ENCODE data around the gene COA4. TPM values are rescaled to one million over a fixed set of nuclear protein-coding genes. Genes with fewer than 3 reads are reported as not detected.

COA4 gene
- total RNA-seq, 1 experiment from 2014 or later = 79.7 TPM

DNA sequence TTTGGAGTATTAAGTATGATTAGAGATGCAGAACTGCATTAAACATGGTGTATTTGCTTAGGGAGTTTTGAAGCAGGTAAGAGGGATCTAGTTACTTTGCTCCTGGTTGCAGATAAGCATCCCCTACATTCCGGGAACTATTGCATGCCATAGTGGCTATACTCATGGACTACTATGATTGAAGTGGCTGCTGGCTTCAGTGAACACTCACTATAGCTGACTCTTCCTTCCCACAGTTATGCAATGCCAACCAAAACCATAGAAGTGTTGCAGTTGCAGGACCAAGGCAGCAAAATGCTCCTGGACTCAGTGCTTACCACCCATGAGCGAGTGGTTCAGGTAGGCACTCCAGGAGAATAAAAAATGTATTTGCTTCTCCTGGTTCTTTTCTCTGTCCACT lies 17.0 kb downstream of the COA4 start:
- Histone ChIP-seq H3K9me3 (ENCODE audit: insufficient read depth, low read depth) (no peaks in the 10 kb centered on the region), H3K36me3 (ENCODE audit: low read depth) (peaks cover 19% of the 10 kb centered on the region; the same call in 1 of the 2 replicates), H3K4me3 (no peak overlapping the region), H3K4me1 (replicated peaks; ENCODE audit: insufficient read depth) (peaks cover 4% of the 10 kb centered on the region), H3K9me2 (ENCODE audit: insufficient read depth) (no peaks in the 10 kb centered on the region), H3K27ac (no peak overlapping the region), H3K79me2 (ENCODE audit: low read depth) (no peaks in the 10 kb centered on the region), H3K4me2 (no peak overlapping the region), H2AFZ (no peak overlapping the region), H4K20me1 (ENCODE audit: insufficient read depth) (peaks cover 4% of the 10 kb centered on the region; the same call in 1 of the 2 replicates), H3K27me3 (ENCODE audit: insufficient read depth, low read depth) (no peaks in the 10 kb centered on the region), H3F3A (ENCODE audit: insufficient read depth, low read depth) (peaks cover under 1% of the 10 kb centered on the region)
- BruUV-seq (replicated peaks) = no TSS peak
- ChIA-PET POLR2A (ENCODE audit: unreplicated experiment) (no interaction called here), CTCF (interaction anchor here (0.6 kb wide), 1 partner anchor 72 kb away, joined by 3 read pairs; the partner anchor contains the start of gene MRPL48)
- intact Hi-C loops (cut with micrococcal nuclease; ENCODE audit: unreplicated experiment) = no loop called here
- no peak for TF ChIP-seq EZH2 (IDR thresholded peaks at IDR 0.05; ENCODE audit: low read depth)
- TF ChIP-seq, protein P1, sequence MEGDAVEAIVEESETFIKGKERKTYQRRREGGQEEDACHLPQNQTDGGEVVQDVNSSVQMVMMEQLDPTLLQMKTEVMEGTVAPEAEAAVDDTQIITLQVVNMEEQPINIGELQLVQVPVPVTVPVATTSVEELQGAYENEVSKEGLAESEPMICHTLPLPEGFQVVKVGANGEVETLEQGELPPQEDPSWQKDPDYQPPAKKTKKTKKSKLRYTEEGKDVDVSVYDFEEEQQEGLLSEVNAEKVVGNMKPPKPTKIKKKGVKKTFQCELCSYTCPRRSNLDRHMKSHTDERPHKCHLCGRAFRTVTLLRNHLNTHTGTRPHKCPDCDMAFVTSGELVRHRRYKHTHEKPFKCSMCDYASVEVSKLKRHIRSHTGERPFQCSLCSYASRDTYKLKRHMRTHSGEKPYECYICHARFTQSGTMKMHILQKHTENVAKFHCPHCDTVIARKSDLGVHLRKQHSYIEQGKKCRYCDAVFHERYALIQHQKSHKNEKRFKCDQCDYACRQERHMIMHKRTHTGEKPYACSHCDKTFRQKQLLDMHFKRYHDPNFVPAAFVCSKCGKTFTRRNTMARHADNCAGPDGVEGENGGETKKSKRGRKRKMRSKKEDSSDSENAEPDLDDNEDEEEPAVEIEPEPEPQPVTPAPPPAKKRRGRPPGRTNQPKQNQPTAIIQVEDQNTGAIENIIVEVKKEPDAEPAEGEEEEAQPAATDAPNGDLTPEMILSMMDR (conservative IDR thresholded peaks at IDR 0.05) = no peak
- no peak for DNase-seq

DNA sequence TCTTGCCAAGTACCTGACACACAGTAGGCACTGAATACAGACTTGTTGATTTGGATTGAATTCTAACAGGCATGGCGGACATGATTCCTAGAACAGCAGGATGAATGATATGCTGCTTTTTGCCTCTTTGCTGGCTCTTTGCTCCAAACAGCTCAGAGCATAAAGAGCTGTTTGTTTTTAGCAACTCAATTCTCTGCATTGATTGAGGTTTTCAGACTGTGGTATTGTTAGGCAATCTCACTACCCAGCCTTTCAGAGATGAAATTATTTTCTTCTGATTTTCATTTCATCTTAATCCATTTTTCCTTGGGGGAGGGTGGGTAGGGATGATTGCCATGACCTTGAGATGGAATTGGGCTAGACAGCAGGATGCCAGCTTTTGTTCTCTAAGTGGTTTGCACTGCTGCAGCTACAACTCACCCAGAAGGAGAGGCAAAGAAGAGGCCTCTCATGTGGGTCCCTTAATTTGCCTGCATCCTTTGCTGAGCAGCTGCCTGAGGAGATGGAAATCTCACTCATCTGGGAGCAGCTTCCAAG lies 20.5 kb downstream of the COA4 start:
- no peak overlapping the region for H3K27ac ChIP-seq
- BruUV-seq (replicated peaks) = no TSS peak
- no peaks in the 10 kb centered on the region for H3K79me2 ChIP-seq (ENCODE audit: low read depth)
- H3F3A ChIP-seq (ENCODE audit: insufficient read depth, low read depth) = peaks cover 11% of the 10 kb centered on the region
- H2AFZ ChIP-seq = no peak overlapping the region
- CTCF ChIA-PET = no interaction called here
- TF ChIP-seq, protein P1 (conservative IDR thresholded peaks at IDR 0.05) = no peak
- no peak for TF ChIP-seq EZH2 (IDR thresholded peaks at IDR 0.05; ENCODE audit: low read depth)
- no peaks in the 10 kb centered on the region for H3K9me3 ChIP-seq (ENCODE audit: insufficient read depth, low read depth)
- POLR2A ChIA-PET (ENCODE audit: unreplicated experiment) = interaction anchor here (0.6 to 0.7 kb wide), 2 partner anchors 72 to 638 kb away, joined by 3 to 4 read pairs; partner anchors contain the start of gene LIPT2
- peaks cover 13% of the 10 kb centered on the region for H3K4me1 ChIP-seq (replicated peaks; ENCODE audit: insufficient read depth)
- DNase-seq = no peak
- peaks cover 4% of the 10 kb centered on the region; the same call in 1 of the 2 replicates for H4K20me1 ChIP-seq (ENCODE audit: insufficient read depth)
- H3K9me2 ChIP-seq (ENCODE audit: insufficient read depth) = no peaks in the 10 kb centered on the region
- intact Hi-C loops (cut with micrococcal nuclease; ENCODE audit: unreplicated experiment) = no loop called here
- no peak overlapping the region for H3K4me3 ChIP-seq
- no peak overlapping the region for H3K4me2 ChIP-seq
- no peaks in the 10 kb centered on the region for H3K27me3 ChIP-seq (ENCODE audit: insufficient read depth, low read depth)
- H3K36me3 ChIP-seq (ENCODE audit: low read depth) = peaks cover 20% of the 10 kb centered on the region; the same call in 1 of the 2 replicates

DNA sequence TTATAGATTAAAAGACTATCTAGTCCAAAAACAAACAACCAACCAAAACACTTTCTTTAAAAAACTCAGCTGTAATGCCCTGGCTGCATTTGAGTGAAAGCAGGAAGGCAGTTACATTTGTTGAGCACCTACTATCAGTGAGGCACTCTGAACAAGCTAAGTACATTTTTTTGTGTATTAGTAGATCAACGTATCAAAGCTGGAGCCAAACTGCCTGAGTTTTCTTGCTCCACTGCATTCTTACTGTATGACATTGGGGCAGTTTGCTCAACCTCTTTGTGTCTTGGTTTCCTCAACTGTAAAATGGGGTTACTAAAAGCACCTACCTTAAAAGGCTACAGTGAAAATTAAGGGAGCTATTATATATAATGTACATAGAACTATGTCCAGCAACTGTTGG lies 22.0 kb downstream of the COA4 start:
- H3F3A ChIP-seq (ENCODE audit: insufficient read depth, low read depth) = peaks cover 11% of the 10 kb centered on the region
- peak in 1 of 2 experiments; percentile 81 for DNase-seq
- intact Hi-C loops (cut with micrococcal nuclease; ENCODE audit: unreplicated experiment) = no loop called here
- POLR2A ChIA-PET (ENCODE audit: unreplicated experiment) = interaction anchor here (0.6 kb wide), 1 partner anchor 264 kb away, joined by 3 read pairs; no protein-coding TSS in a partner anchor
- no peak overlapping the region for H2AFZ ChIP-seq
- no peaks in the 10 kb centered on the region for H3K79me2 ChIP-seq (ENCODE audit: low read depth)
- CTCF ChIA-PET = no interaction called here
- peaks cover 13% of the 10 kb centered on the region for H3K4me1 ChIP-seq (replicated peaks; ENCODE audit: insufficient read depth)
- no TSS peak for BruUV-seq (replicated peaks)
- no peaks in the 10 kb centered on the region for H3K9me3 ChIP-seq (ENCODE audit: insufficient read depth, low read depth)
- peak overlapping the region; percentile 44 for H3K27ac ChIP-seq
- H3K27me3 ChIP-seq (ENCODE audit: insufficient read depth, low read depth) = no peaks in the 10 kb centered on the region
- peak overlapping the region; percentile 23; the same call in 1 of the 2 replicates for H3K4me2 ChIP-seq
- TF ChIP-seq, protein P1 (conservative IDR thresholded peaks at IDR 0.05) = no peak
- no peak for TF ChIP-seq EZH2 (IDR thresholded peaks at IDR 0.05; ENCODE audit: low read depth)
- peaks cover 14% of the 10 kb centered on the region; the same call in 1 of the 2 replicates for H3K36me3 ChIP-seq (ENCODE audit: low read depth)
- no peaks in the 10 kb centered on the region for H3K9me2 ChIP-seq (ENCODE audit: insufficient read depth)
- H4K20me1 ChIP-seq (ENCODE audit: insufficient read depth) = peaks cover 4% of the 10 kb centered on the region; the same call in 1 of the 2 replicates
- no peak overlapping the region for H3K4me3 ChIP-seq

Data from PC-9 (cell line).